Subcutaneous abdominal adipose tissue (tissue), 5 donors: ENCODE data around the gene IER5.

Experiments
- H3K27ac ChIP-seq: one replicate; pipeline ENCODE4 v1.7.0; 2013; ENCODE audit warnings: low read depth, mild to moderate bottlenecking, inconsistent platforms, low read length, moderate library complexity
- H3K27me3 ChIP-seq, 5 donors: one replicate each; pipeline ENCODE4 v1.7.0; 2013; ENCODE audit warnings: low read length in 5 of 5, inconsistent platforms in 1 of 5; ENCODE audit not compliant: control insufficient read depth in 5 of 5, insufficient read depth in 4 of 5
- H3K36me3 ChIP-seq, 5 donors: one replicate each; pipeline ENCODE4 v1.7.0; 2013; ENCODE audit warnings: low read length in 5 of 5; ENCODE audit not compliant: control insufficient read depth in 5 of 5, insufficient read depth in 5 of 5
- H3K4me1 ChIP-seq, 5 donors: one replicate each; pipeline ENCODE4 v1.7.0; 2013; ENCODE audit warnings: low read length in 5 of 5, mild to moderate bottlenecking in 3 of 5, moderate library complexity in 1 of 5; ENCODE audit not compliant: control insufficient read depth in 5 of 5, insufficient read depth in 5 of 5
- H3K4me3 ChIP-seq, 5 donors: one replicate each; pipeline ENCODE4 v1.7.0; 2013; ENCODE audit warnings: low read length in 5 of 5, low read depth in 1 of 5
- H3K9ac ChIP-seq, 5 donors: one replicate each; pipeline ENCODE4 v1.7.0; 2013; ENCODE audit warnings: low read length in 5 of 5, mild to moderate bottlenecking in 4 of 5, moderate library complexity in 3 of 5
- H3K9me3 ChIP-seq, 5 donors: one replicate each; pipeline ENCODE4 v1.7.0; 2013; ENCODE audit warnings: low read length in 5 of 5; ENCODE audit not compliant: control insufficient read depth in 5 of 5
- donor health status: healthy.
- donor health status: healthy.
- donor health status: healthy.
- donor health status: healthy.
- donor health status: healthy.

The IER5 gene

GRCh38 chr1:181104042-181104789 lies 15.7 kb downstream of the IER5 start:
- peaks cover 0 to 2% (median 0%) of the 10 kb centered on the region in 5 donors for H3K27me3 ChIP-seq
- peak overlapping the region; percentile 21 to 88 (median 76) for H3K9ac ChIP-seq
- peaks cover 9 to 49% (median 28%) of the 10 kb centered on the region in 5 donors for H3K4me1 ChIP-seq
- no peaks in the 10 kb centered on the region for H3K36me3 ChIP-seq
- peak overlapping the region; percentile 64 to 78 (median 74) for H3K4me3 ChIP-seq
- peak overlapping the region; percentile 81 for H3K27ac ChIP-seq
- no peaks in the 10 kb centered on the region for H3K9me3 ChIP-seq

- H3K4me1 ChIP-seq: peaks cover 9 to 44% (median 23%) of the 10 kb centered on the region in 5 donors
- H3K36me3 ChIP-seq: no peaks in the 10 kb centered on the region
- H3K27ac ChIP-seq: peak overlapping the region; percentile 81
- no peaks in the 10 kb centered on the region for H3K9me3 ChIP-seq
- H3K9ac ChIP-seq: peak overlapping the region; percentile 21 to 88 (median 76)
- H3K27me3 ChIP-seq: peaks cover 0 to 2% (median 0%) of the 10 kb centered on the region in 5 donors
- peak overlapping the region; percentile 64 to 78 (median 74) for H3K4me3 ChIP-seq
Measured at GRCh38 chr1:181104790-181105133, 16.3 kb downstream of the IER5 start.

DNA sequence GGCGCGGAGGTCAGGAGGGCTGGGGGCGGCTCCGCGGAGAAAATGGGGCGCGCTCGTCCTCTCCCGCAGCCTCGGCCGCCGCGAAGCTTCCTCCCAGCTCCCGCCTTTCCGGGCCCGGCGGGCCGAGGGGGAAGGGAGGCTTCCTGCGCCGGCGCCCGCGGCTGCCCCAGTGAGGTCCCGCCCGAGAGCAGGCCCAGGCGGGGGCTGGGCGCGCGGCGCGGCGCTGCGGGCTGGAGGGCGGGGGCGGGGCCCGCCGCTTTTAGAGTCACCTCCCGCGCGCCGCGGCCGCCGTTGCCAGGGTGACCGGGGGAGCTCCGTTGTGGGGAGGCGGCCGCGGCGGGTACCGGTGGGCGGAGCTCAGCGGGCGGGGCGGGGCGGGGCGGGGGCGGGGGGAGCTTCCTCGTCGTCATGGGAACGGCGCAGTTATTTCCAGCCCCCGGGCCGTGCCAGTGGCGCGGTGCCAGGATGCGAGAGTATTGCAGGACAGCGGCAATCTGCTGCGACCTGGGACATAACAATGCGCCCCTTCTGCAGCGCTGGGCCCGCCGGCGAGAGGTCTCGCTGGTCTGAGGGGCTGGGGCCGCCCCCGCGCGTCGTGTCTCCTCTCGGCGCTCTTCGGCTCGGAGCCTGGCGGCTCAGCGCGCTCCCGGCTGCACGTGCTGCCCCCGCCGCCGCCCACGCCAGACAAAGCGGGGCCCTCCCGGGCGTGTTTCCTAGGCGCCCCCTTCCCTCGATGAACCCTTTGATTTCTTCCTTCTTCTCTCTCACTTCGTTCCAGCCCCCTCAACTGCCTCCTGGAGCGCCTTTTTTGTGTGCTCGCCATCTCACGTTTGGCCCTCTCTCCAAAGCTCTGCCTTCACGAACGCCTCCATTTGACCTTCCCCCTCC lies 16.9 kb downstream of the IER5 start:
- Histone ChIP-seq H3K4me3 (peak overlapping the region; percentile 64 to 78 (median 74)), H3K4me1 (peaks cover 9 to 39% (median 19%) of the 10 kb centered on the region in 5 donors), H3K27ac (peak overlapping the region; percentile 81), H3K9me3 (no peaks in the 10 kb centered on the region), H3K27me3 (peaks cover 0 to 2% (median 0%) of the 10 kb centered on the region in 5 donors), H3K36me3 (no peaks in the 10 kb centered on the region), H3K9ac (peak overlapping the region in 4 of 5 donors; percentile 21 to 88 (median 76))

DNA sequence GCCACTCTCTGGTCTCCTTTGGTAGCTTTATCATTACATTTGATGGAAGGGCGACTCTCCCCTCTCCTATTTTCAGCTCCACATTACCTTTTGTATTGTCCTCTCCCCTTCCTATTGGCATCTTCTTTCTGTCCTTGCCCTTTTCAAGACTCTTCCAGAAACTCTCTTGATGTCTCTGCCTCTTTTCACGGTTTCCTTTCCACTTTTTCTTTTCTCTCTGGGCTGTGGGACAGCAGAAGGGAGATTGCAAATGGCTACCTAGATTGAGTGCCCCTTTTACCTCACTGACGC lies 17.5 kb downstream of the IER5 start:
- H3K9me3 ChIP-seq: no peaks in the 10 kb centered on the region
- no peaks in the 10 kb centered on the region for H3K27me3 ChIP-seq
- H3K36me3 ChIP-seq: no peaks in the 10 kb centered on the region
- peaks cover 9 to 39% (median 19%) of the 10 kb centered on the region in 5 donors for H3K4me1 ChIP-seq
- H3K9ac ChIP-seq: no peak overlapping the region
- peak overlapping the region; percentile 17 to 65 (median 53) for H3K4me3 ChIP-seq
- H3K27ac ChIP-seq: peak overlapping the region; percentile 60

- peak overlapping the region in 1 of 5 donors; percentile 65 for H3K4me3 ChIP-seq
- H3K27me3 ChIP-seq: no peaks in the 10 kb centered on the region
- no peak overlapping the region for H3K9ac ChIP-seq
- H3K4me1 ChIP-seq: peaks cover 9 to 39% (median 19%) of the 10 kb centered on the region in 5 donors
- H3K36me3 ChIP-seq: no peaks in the 10 kb centered on the region
- H3K27ac ChIP-seq: no peak overlapping the region
- no peaks in the 10 kb centered on the region for H3K9me3 ChIP-seq
Measured at GRCh38 chr1:181106479-181106878, 18.0 kb downstream of the IER5 start.

- Histone ChIP-seq H3K9me3 (no peaks in the 10 kb centered on the region), H3K9ac (no peak overlapping the region), H3K27ac (no peak overlapping the region), H3K36me3 (no peaks in the 10 kb centered on the region), H3K4me1 (peaks cover 12 to 43% (median 27%) of the 10 kb centered on the region in 5 donors), H3K27me3 (no peaks in the 10 kb centered on the region), H3K4me3 (no peak overlapping the region)
Measured at GRCh38 chr1:181107711-181108110, 19.2 kb downstream of the IER5 start.

- no peak overlapping the region for H3K27ac ChIP-seq
- no peaks in the 10 kb centered on the region for H3K36me3 ChIP-seq
- no peak overlapping the region for H3K9ac ChIP-seq
- H3K9me3 ChIP-seq: no peaks in the 10 kb centered on the region
- H3K4me1 ChIP-seq: peaks cover 14 to 50% (median 34%) of the 10 kb centered on the region in 5 donors
- no peaks in the 10 kb centered on the region for H3K27me3 ChIP-seq
- no peak overlapping the region for H3K4me3 ChIP-seq
Measured at GRCh38 chr1:181108304-181108867, 19.9 kb downstream of the IER5 start.

- Histone ChIP-seq H3K27me3 (no peaks in the 10 kb centered on the region), H3K9ac (no peak overlapping the region), H3K27ac (no peak overlapping the region), H3K9me3 (no peaks in the 10 kb centered on the region), H3K4me3 (no peak overlapping the region), H3K36me3 (no peaks in the 10 kb centered on the region), H3K4me1 (peaks cover 9 to 43% (median 24%) of the 10 kb centered on the region in 5 donors)
Measured at GRCh38 chr1:181110013-181110412, 21.5 kb downstream of the IER5 start.

- H3K27me3 ChIP-seq: no peaks in the 10 kb centered on the region
- H3K4me3 ChIP-seq: no peak overlapping the region
- H3K4me1 ChIP-seq: peaks cover 5 to 32% (median 15%) of the 10 kb centered on the region in 5 donors
- H3K9ac ChIP-seq: no peak overlapping the region
- H3K36me3 ChIP-seq: no peaks in the 10 kb centered on the region
- no peak overlapping the region for H3K27ac ChIP-seq
- H3K9me3 ChIP-seq: no peaks in the 10 kb centered on the region
Measured at GRCh38 chr1:181111559-181111958, 23.1 kb downstream of the IER5 start.
